GM23338 (cell line): ENCODE measurements around the gene ZBTB34. TPM values are rescaled to one million over a fixed set of nuclear protein-coding genes. Genes with fewer than 3 reads are reported as not detected.

ENCODE experiments used
- ATAC-seq: fragments of 200-7000 bp; cut with Tn5 transposase; 3 replicates; pipeline ENCODE4 v1.9.1; 2020
- DNase-seq: peaks from one replicate; pipeline ENCODE4 v3.0.0-alpha.2; 2015; ENCODE audit warnings: low spot score
- H2AFZ ChIP-seq: fragments of 200-600 bp; sonication (generic); 2 replicates; pipeline ENCODE4 v1.8.0; 2016; ENCODE audit warnings: antibody characterized with exemption, mild to moderate bottlenecking, moderate library complexity
- H3F3A ChIP-seq: fragments of 200-600 bp; sonication (generic); replicated peaks from 2 replicates; pipeline ENCODE4 v1.8.0; 2017; ENCODE audit warnings: antibody characterized with exemption, mixed run types, low read depth
- H3K27ac ChIP-seq: fragments of 200-600 bp; sonication (generic); 2 replicates; pipeline ENCODE4 v1.6.1; 2016; ENCODE audit warnings: low read depth
- H3K27me3 ChIP-seq: fragments of 200-600 bp; sonication (generic); 2 replicates; pipeline ENCODE4 v1.8.0; 2016; ENCODE audit warnings: mild to moderate bottlenecking, mixed run types, moderate library complexity; ENCODE audit not compliant: insufficient read depth
- H3K36me3 ChIP-seq: fragments of 200-600 bp; sonication (generic); 2 replicates; pipeline ENCODE4 v1.8.0; 2016; ENCODE audit warnings: mild to moderate bottlenecking; ENCODE audit not compliant: insufficient read depth
- H3K4me1 ChIP-seq: fragments of 200-600 bp; sonication (generic); 2 replicates; pipeline ENCODE4 v1.8.0; 2016; ENCODE audit warnings: mild to moderate bottlenecking, moderate library complexity; ENCODE audit not compliant: insufficient read depth
- H3K4me2 ChIP-seq: fragments of 200-600 bp; sonication (generic); 2 replicates; pipeline ENCODE4 v1.7.1; 2017; ENCODE audit warnings: mixed run types
- H3K4me3 ChIP-seq: fragments of 200-600 bp; sonication (generic); 2 replicates; pipeline ENCODE4 v1.6.1; 2016; ENCODE audit warnings: mixed run types
- H3K79me2 ChIP-seq: fragments of 200-600 bp; sonication (generic); replicated peaks from 2 replicates; pipeline ENCODE4 v1.8.0; 2017; ENCODE audit warnings: mild to moderate bottlenecking; ENCODE audit not compliant: insufficient read depth
- H3K9me2 ChIP-seq: fragments of 200-600 bp; sonication (generic); 2 replicates; pipeline ENCODE4 v1.8.0; 2017; ENCODE audit not compliant: insufficient read depth
- H4K20me1 ChIP-seq: fragments of 200-600 bp; sonication (generic); replicated peaks from 2 replicates; pipeline ENCODE4 v1.8.0; 2017; ENCODE audit warnings: mild to moderate bottlenecking; ENCODE audit not compliant: insufficient read depth
- H3K27ac Mint-ChIP-seq: 2 replicates; pipeline ENCODE4 v1.8.0; 2020; ENCODE audit warnings: inconsistent platforms, mild to moderate bottlenecking, moderate library complexity, mixed read lengths
- H3K27me3 Mint-ChIP-seq: 3 replicates; pipeline ENCODE4 v1.8.0; 2022; ENCODE audit warnings: low read depth, mild to moderate bottlenecking, moderate library complexity, mixed read lengths, inconsistent platforms; ENCODE audit not compliant: insufficient read depth, poor library complexity
- H3K36me3 Mint-ChIP-seq: 3 replicates; pipeline ENCODE4 v1.8.0; 2021; ENCODE audit warnings: low read depth, mild to moderate bottlenecking, inconsistent platforms, moderate library complexity, mixed read lengths
- H3K4me1 Mint-ChIP-seq: 3 replicates; pipeline ENCODE4 v1.8.0; 2020; ENCODE audit warnings: mild to moderate bottlenecking, inconsistent platforms, mixed read lengths
- H3K4me3 Mint-ChIP-seq: 3 replicates; pipeline ENCODE4 v1.8.0; 2021; ENCODE audit warnings: moderate library complexity, mild to moderate bottlenecking, inconsistent platforms, mixed read lengths
- H3K9me3 Mint-ChIP-seq: 3 replicates; pipeline ENCODE4 v1.8.0; 2020; ENCODE audit warnings: moderate library complexity, mild to moderate bottlenecking, inconsistent platforms, mixed read lengths
- CREB1 ChIP-seq: fragments of 250-450 bp; sonication (Bioruptor Pico); IDR thresholded peaks from 2 replicates; pipeline ENCODE4 v1.5.0; 2020; ENCODE audit warnings: low read depth, mild to moderate bottlenecking, moderate library complexity
- EZH2 ChIP-seq: fragments of 200-600 bp; sonication (generic); IDR thresholded peaks from one replicate; pipeline ENCODE4 v1.8.0; 2017; ENCODE audit warnings: antibody characterized with exemption, mild to moderate bottlenecking, low read depth; ENCODE audit not compliant: unreplicated experiment
- EZH2phosphoT487 ChIP-seq: fragments of 200-600 bp; sonication (generic); IDR thresholded peaks from one replicate; pipeline ENCODE4 v1.8.1; 2018; ENCODE audit warnings: antibody characterized with exemption; ENCODE audit not compliant: unreplicated experiment
- JUNB ChIP-seq: IDR thresholded peaks from one replicate; pipeline ENCODE4 v1.6.1; 2016; ENCODE audit warnings: antibody characterized with exemption; ENCODE audit not compliant: unreplicated experiment
- NANOG ChIP-seq: IDR thresholded peaks from 2 replicates; pipeline ENCODE4 v1.6.1; 2016; ENCODE audit warnings: antibody characterized with exemption, borderline replicate concordance
- POLR2AphosphoS5 ChIP-seq: IDR thresholded peaks from 2 replicates; pipeline ENCODE4 v1.6.1; 2016; ENCODE audit warnings: antibody characterized with exemption, low read depth
- STAT1 ChIP-seq: IDR thresholded peaks from one replicate; pipeline ENCODE4 v1.6.1; 2016; ENCODE audit warnings: antibody characterized with exemption; ENCODE audit not compliant: unreplicated experiment
- ZNF331 ChIP-seq: fragments of 250-450 bp; sonication (Bioruptor Pico); IDR thresholded peaks from 2 replicates; pipeline ENCODE4 v1.5.0; 2020; ENCODE audit warnings: low read depth, mild to moderate bottlenecking, moderate library complexity
- polyA plus RNA-seq: library from polyadenylated mRNA; unstranded; fragments of >200 nt; fragmentation: Nextera tagmentation; extraction: Ambion mirVana; gene quantifications from 2 replicates; pipeline ENCODE4 v1.2.1, GENCODE V29; 2016
- total RNA-seq: library from RNA; depleted of rRNA; stranded (reverse); fragments of >200 nt; shearing (Covaris generic); gene quantifications from 2 replicates; pipeline ENCODE4 v1.2.3, GENCODE V29; 2014
- TF ChIP-seq, protein P1 (sequence below): IDR thresholded peaks from one replicate; pipeline ENCODE4 v1.6.1; 2018; ENCODE audit warnings: antibody characterized with exemption; ENCODE audit not compliant: unreplicated experiment
- TF ChIP-seq, protein P2 (sequence below): IDR thresholded peaks from 2 replicates; pipeline ENCODE4 v1.6.1; 2016; ENCODE audit warnings: antibody characterized with exemption
- TF ChIP-seq, protein P3 (sequence below): fragments of 250-450 bp; sonication (Bioruptor Pico); IDR thresholded peaks from 2 replicates; pipeline ENCODE4 v1.5.0; 2020; ENCODE audit warnings: mild to moderate bottlenecking, moderate library complexity

ZBTB34 gene
- total and polyA plus RNA-seq, 2 experiments from 2014 or later = 6.4 to 21.9 TPM

DNA sequence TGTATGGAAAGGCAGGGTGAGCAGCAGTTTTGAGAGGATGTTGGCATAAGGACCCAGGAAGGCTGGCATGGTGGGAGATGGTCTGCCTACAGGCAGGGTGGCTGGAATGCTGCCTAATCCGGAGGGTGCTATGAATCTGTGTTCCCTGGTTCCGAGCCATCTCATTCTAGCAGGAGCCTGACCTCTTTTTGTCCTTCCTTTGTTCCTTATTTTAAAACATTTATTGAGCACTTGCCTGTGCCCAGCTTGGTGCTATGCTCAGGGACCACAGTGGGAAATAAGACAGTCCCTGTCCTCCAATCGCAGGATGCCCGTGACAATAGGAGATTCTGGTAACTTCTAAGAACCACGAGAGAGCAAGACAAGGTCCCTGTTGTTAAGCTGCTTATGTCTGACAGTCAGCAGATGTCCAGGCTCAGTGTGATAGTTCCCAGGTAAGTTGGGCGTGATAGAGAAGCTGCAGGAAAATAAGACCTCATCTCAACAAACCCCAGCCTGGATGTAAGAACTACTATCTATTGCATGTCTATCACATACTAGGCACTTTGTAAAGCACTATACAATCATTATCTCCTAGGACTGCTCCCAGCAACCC, 9.1 kb upstream of the ZBTB34 start (continued):
- TF ChIP-seq, protein P1, sequence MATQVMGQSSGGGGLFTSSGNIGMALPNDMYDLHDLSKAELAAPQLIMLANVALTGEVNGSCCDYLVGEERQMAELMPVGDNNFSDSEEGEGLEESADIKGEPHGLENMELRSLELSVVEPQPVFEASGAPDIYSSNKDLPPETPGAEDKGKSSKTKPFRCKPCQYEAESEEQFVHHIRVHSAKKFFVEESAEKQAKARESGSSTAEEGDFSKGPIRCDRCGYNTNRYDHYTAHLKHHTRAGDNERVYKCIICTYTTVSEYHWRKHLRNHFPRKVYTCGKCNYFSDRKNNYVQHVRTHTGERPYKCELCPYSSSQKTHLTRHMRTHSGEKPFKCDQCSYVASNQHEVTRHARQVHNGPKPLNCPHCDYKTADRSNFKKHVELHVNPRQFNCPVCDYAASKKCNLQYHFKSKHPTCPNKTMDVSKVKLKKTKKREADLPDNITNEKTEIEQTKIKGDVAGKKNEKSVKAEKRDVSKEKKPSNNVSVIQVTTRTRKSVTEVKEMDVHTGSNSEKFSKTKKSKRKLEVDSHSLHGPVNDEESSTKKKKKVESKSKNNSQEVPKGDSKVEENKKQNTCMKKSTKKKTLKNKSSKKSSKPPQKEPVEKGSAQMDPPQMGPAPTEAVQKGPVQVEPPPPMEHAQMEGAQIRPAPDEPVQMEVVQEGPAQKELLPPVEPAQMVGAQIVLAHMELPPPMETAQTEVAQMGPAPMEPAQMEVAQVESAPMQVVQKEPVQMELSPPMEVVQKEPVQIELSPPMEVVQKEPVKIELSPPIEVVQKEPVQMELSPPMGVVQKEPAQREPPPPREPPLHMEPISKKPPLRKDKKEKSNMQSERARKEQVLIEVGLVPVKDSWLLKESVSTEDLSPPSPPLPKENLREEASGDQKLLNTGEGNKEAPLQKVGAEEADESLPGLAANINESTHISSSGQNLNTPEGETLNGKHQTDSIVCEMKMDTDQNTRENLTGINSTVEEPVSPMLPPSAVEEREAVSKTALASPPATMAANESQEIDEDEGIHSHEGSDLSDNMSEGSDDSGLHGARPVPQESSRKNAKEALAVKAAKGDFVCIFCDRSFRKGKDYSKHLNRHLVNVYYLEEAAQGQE = no peak
- TF ChIP-seq EZH2 = no peak
- TF ChIP-seq STAT1 = no peak
- TF ChIP-seq NANOG = no peak
- TF ChIP-seq, protein P2, sequence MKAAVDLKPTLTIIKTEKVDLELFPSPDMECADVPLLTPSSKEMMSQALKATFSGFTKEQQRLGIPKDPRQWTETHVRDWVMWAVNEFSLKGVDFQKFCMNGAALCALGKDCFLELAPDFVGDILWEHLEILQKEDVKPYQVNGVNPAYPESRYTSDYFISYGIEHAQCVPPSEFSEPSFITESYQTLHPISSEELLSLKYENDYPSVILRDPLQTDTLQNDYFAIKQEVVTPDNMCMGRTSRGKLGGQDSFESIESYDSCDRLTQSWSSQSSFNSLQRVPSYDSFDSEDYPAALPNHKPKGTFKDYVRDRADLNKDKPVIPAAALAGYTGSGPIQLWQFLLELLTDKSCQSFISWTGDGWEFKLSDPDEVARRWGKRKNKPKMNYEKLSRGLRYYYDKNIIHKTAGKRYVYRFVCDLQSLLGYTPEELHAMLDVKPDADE = no peak
- no peak for TF ChIP-seq ZNF331

DNA sequence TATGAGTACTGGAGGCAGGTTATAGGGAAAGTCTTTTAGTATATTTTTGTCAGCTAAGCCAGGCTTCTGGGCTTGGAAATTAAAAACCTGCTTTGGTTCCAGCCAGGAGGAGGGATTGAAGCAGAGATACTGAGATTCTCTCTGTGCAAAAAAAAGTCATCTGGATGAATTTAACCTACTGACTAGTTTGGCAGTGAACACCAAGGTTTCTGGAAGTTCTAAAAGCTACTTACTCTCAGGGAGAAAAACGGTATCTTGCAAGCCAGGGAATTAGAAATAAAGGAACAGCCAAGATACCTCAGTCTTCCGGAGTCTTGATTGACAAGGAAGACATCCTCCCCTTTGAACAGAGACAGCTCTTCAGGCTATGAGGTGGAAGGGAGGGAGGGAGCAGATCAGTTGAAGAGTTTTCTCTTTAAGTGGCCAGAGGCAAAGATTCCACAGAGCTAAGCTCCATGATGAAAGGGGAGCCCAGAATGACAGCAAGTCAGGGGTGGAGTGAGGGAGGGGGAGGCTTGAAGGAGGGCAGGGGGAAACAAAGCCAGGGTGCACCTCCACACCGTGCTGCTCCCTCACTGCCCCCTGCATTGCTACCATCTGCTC, 8.3 kb upstream of the ZBTB34 start:
- Histone ChIP-seq H3K27ac (no peak overlapping the region), H2AFZ (no peak overlapping the region), H3K27me3 (no peaks in the 10 kb centered on the region), H3K36me3 (no peaks in the 10 kb centered on the region), H3K9me2 (no peaks in the 10 kb centered on the region), H3K79me2 (no peaks in the 10 kb centered on the region), H3F3A (no peaks in the 10 kb centered on the region), H4K20me1 (no peaks in the 10 kb centered on the region), H3K4me1 (no peaks in the 10 kb centered on the region), H3K4me3 (no peak overlapping the region), H3K4me2 (no peak overlapping the region)
- no peak for DNase-seq
- Mint-ChIP-seq H3K9me3 (no peaks in the 10 kb centered on the region; the same call in 2 of the 3 replicates), H3K4me1 (peaks cover 11% of the 10 kb centered on the region), H3K27ac (no peak overlapping the region), H3K36me3 (no peaks in the 10 kb centered on the region), H3K4me3 (no peak overlapping the region), H3K27me3 (peaks cover 2% of the 10 kb centered on the region)
- ATAC-seq = no peak
- TF ChIP-seq EZH2phosphoT487 (no peak), JUNB (no peak), POLR2AphosphoS5 (no peak), CREB1 (CRISPR knock-in tag) (no peak)
- TF ChIP-seq, protein P1 = no peak
- TF ChIP-seq, protein P3, sequence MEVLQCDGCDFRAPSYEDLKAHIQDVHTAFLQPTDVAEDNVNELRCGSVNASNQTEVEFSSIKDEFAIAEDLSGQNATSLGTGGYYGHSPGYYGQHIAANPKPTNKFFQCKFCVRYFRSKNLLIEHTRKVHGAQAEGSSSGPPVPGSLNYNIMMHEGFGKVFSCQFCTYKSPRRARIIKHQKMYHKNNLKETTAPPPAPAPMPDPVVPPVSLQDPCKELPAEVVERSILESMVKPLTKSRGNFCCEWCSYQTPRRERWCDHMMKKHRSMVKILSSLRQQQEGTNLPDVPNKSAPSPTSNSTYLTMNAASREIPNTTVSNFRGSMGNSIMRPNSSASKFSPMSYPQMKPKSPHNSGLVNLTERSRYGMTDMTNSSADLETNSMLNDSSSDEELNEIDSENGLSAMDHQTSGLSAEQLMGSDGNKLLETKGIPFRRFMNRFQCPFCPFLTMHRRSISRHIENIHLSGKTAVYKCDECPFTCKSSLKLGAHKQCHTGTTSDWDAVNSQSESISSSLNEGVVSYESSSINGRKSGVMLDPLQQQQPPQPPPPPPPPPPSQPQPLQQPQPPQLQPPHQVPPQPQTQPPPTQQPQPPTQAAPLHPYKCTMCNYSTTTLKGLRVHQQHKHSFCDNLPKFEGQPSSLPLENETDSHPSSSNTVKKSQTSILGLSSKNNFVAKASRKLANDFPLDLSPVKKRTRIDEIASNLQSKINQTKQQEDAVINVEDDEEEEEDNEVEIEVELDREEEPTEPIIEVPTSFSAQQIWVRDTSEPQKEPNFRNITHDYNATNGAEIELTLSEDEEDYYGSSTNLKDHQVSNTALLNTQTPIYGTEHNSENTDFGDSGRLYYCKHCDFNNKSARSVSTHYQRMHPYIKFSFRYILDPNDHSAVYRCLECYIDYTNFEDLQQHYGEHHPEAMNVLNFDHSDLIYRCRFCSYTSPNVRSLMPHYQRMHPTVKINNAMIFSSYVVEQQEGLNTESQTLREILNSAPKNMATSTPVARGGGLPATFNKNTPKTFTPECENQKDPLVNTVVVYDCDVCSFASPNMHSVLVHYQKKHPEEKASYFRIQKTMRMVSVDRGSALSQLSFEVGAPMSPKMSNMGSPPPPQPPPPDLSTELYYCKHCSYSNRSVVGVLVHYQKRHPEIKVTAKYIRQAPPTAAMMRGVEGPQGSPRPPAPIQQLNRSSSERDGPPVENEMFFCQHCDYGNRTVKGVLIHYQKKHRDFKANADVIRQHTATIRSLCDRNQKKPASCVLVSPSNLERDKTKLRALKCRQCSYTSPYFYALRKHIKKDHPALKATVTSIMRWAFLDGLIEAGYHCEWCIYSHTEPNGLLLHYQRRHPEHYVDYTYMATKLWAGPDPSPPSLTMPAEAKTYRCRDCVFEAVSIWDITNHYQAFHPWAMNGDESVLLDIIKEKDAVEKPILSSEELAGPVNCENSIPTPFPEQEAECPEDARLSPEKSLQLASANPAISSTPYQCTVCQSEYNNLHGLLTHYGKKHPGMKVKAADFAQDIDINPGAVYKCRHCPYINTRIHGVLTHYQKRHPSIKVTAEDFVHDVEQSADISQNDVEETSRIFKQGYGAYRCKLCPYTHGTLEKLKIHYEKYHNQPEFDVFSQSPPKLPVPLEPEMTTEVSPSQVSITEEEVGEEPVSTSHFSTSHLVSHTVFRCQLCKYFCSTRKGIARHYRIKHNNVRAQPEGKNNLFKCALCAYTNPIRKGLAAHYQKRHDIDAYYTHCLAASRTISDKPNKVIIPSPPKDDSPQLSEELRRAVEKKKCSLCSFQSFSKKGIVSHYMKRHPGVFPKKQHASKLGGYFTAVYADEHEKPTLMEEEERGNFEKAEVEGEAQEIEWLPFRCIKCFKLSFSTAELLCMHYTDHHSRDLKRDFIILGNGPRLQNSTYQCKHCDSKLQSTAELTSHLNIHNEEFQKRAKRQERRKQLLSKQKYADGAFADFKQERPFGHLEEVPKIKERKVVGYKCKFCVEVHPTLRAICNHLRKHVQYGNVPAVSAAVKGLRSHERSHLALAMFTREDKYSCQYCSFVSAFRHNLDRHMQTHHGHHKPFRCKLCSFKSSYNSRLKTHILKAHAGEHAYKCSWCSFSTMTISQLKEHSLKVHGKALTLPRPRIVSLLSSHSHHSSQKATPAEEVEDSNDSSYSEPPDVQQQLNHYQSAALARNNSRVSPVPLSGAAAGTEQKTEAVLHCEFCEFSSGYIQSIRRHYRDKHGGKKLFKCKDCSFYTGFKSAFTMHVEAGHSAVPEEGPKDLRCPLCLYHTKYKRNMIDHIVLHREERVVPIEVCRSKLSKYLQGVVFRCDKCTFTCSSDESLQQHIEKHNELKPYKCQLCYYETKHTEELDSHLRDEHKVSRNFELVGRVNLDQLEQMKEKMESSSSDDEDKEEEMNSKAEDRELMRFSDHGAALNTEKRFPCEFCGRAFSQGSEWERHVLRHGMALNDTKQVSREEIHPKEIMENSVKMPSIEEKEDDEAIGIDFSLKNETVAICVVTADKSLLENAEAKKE (CRISPR knock-in tag) = no peak
